Measurements from ENCODE around the gene TCEA3. TPM values are rescaled to one million over a fixed set of nuclear protein-coding genes. Genes with fewer than 3 reads are reported as not detected.
"Not testable (repeated sequence)": the region's sequence is repeated elsewhere in the genome, so short reads cannot be mapped to it uniquely, and the experiment has no call there.

Gene TCEA3
- total RNA-seq, 1 experiment from 2014 or later: 2.1 TPM

DNA sequence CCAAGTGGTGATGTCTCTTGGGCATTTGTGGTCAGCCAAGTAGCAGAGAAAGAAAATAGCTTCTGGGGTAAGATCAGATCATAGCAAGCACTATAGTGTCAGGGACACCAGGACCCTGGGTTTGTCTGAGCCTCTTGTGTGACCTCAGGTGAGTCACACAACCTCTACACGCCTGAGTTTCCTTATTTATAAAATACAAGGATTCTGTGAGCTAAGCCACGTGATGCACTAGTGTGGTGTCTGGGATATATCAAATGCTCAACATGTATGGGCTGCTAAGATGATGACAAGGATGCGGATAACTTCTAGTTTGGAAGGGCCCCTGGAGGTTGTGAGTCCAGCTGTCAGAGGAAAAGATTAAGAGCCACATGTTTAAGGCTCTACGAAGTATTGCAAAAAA lies 30.4 kb downstream of the TCEA3 start:
- no peak for DNase-seq (ENCODE audit: low spot score)

DNA sequence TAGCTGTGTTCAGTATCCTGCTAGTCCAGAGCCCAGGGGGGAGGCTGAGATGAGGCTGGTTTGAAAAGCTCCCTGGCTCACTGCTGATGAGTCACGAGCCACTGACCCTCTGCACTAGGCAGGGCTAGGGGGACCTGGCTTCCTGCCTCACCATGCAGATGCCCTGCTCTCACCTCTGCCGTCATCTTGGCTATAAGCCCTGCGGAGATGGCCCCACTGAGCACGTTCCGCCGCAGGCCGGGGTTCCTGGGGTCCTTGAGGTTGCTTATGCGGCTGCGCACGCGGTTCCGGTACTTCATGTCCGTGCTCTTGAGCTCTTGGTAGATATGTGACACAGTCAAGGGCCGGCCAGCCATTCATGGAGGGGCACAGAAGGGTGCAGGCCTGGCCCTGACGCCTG lies 30.8 kb downstream of the TCEA3 start:
- DNase-seq (ENCODE audit: low spot score): no peak

DNA sequence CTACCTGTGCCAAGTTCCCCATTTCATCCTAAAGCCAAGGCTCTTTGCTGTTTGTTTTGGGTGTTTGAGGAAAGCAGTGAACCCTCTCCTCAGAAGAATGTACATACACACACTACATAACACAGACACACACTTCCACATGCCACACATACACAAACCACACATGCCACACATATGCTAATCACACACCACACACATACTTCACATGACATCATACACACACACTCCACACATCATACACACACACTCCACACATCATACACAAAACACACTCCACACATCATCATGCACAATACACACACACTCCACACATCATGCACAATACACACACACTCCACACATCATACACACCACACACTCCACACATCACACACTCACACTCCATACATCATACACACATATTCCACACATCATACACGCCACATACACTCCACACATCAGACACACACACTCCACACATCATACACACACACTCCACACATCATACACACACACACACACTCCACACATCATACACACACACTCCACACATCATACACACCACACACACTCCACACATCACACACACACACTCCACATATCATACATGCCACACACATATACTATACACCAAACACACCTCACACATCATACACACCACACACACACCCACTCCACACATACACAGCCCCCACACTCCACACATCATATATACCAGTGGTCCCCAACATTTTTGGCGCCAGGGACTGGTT lies 32.3 kb downstream of the TCEA3 start:
- DNase-seq (ENCODE audit: low spot score): no peak

DNA sequence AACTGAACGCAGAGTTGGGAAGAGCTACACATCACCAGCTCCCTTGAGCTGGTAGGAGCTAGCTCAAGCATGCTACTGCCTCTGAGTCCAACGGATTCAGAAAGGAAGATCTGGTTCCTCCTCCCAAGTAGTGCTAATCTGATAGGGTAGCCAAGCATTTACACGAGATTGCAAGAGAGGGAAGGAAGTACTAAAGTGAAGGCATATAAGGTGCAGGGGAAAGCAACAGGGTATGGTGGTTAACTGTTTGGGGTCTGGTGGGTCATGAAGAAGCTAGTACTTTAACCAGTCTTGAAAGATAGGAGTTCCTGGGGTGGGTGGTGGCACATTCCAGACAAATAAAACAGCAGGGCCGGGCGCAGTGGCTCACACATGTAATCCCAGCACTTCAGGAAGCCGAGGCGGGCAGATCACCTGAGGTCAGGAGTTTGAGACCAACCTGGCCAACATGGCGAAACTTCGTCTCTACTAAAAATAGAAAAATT lies 34.7 kb downstream of the TCEA3 start:
- no peak for DNase-seq (ENCODE audit: low spot score)

DNA sequence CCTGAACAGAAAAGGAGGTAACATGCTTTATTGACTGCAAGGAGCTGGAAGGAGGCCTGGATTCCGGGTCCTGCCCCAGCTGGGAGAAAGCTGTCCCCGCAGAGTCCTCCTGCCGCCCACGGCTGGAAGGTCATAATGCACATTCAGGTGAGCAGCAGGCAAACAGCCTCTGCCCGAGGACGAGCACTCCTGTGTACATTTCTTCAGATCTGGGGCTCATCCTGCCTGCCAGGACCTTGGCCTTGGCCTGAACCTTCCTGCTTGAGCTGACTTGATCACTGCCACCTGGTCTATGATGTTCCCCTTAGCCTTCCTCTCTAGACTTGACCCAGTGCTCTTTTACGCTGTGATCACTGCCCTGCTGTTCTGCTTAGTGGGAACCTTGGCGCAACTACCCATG lies 37.1 kb downstream of the TCEA3 start:
- DNase-seq (ENCODE audit: low spot score): no peak

DNA sequence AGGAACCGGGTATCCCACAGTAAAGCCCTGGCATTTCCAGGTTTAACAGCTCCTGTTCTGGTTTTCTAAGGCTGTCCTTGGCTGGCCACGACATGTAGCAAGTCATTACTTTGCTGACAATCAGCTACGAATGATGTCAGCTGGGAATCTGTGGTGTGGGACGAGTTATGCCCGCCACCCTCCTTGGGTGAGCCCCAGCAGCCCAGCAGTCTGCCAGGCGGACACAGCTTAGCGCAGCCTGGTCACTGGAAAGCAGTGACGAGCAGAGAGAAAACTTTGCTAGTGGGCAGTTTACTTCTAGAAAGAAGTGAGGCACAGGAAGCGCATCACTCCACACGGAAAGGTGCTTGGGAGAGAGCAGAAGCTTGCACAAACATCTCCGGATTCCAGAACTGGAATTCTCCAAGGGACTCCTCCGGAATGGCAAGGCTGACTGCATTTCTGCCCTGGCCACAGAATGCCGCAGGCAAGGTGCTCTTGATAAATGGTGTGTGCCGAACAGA lies 39.4 kb downstream of the TCEA3 start:
- no peak for DNase-seq (ENCODE audit: low spot score)

DNA sequence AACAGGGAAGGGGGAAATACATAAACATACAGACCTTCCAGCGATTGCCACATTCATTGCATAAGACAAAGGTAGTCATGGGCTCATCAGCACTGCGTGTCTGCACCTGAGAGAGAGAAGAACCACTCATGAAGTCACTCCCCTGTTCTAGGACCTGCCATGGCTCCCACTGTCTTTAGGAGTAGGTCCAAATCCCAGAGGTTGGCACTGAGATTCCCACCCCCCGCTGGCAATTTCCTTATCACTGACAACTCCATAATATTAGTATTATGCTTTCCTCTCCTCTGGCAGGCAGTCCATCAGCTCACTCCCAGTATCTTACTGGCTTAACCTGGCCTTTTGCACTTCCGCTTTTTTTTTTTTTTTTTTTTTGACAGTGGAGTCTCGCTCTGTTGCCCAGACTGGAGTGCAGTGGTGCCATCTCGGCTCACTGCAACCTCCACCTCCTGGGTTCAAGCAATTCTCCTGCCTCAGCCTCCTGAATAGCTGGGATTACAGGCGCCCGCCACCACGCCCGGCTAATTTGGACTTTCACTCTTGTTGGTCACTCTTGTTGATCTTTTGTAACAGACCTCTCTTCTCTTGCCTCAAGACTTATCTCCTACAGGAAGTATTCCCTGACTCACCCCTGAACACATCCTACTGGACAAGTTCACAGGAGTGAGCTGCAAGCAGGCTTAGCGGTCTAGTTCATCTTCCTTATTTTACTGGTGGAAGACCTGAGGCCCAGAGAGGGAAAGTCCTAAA lies 40.1 kb downstream of the TCEA3 start:
- peak; percentile 12 for DNase-seq (ENCODE audit: low spot score)

DNA sequence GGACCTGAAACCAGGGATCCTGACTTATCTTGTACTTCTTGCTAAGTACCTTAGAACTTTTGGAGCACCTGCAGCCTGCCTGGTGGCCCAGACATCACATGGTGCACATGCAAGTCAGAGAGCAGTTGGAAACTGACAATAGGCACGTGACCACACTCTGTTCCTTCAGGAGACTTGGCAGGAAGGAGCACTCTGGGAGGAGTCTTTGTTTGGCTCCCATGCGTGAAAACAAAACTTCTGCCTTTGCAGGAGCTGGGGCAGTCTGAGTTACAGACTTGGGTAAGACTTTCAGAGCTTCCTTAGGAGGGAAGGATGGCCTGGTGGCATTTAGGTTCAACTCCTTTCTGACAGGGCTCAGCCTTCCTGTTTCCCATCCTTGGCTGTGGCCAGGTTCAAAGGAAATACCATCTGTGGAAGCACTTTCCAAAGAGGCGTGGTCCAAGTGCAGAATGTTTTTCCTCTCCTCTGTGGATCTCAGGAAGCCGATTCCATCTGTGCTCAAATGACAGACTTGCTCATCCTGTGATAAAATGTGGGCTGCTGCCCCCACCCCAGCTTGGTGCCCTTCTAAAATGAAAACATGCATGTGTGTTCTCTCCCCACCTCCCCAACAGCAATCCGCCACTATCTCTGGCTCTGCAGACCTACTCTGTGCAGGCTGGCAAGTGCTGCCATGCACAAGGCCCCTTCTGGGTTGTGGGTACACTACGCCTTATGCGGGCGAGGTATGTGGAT lies 40.8 kb downstream of the TCEA3 start:
- DNase-seq (ENCODE audit: low spot score): no peak

DNA sequence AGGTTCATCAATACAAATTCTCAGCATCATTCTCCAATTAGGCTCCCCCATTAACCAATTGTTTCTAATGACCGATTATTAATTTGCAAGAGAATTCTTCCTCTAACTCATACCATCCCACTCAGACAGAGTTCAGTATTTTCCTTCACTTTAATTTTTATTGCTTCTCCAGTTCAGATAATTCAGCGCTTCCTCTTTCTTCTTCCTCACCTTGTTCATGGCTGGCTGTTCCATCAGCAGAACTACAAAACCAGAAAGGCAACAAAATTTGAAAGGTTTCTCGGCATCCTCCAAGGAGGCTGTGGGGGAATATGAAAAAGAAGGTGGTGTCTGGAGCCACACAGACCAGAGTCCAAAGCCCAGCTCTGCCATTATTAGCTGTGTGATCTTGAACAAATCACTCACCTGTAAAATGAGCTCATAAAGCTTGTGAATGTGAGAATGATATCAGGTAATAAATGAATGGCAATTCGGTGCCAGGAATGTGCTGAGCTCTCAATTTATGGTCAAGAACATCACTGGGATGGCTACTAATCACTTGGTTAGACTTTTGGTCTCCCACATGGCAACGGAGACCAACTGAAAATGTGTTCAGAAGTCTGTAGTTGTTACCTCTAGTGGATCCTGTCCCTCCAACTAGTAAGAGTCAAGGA lies 43.2 kb downstream of the TCEA3 start:
- DNase-seq (ENCODE audit: low spot score): no peak

DNA sequence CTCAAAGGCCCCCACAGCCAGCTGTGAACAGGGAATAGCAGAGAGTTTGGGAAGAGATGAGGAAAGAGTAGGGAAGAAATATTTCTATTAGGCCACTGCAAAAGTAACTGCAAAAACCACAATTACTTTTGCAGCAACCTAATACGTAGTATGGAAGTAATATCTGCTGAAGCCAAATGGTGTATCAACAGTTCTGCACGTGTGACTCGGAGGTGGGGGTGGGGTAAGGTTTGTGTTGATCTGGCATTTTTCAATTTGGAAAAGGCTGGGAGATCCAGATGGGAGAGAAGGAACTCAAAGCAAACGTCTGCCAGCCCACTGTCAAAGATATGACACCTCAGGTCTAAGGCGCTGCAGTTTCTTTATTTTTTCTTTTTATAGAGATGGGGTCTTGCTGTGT lies 43.8 kb downstream of the TCEA3 start:
- DNase-seq (ENCODE audit: low spot score): no peak

DNA sequence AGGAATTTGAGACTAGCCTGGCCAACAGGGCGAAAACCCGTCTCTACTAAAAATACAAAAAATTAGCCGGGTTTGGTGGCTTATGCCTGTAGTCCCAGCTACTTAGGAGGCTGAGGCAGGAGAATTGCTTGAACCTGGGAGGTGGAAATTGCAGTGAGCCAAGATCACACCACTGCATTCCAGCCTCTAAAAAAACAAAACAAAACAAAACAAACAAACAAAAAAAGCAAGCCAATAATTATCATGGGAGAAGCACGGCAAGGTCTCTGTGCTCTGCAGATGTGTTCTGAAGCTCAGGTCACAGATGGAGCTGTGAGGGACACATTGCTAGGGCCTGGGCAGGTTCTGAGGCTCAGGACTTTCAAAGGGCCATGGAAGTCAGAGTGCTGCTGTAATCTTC lies 44.3 kb downstream of the TCEA3 start:
- DNase-seq (ENCODE audit: low spot score): not testable (repeated sequence)

DNA sequence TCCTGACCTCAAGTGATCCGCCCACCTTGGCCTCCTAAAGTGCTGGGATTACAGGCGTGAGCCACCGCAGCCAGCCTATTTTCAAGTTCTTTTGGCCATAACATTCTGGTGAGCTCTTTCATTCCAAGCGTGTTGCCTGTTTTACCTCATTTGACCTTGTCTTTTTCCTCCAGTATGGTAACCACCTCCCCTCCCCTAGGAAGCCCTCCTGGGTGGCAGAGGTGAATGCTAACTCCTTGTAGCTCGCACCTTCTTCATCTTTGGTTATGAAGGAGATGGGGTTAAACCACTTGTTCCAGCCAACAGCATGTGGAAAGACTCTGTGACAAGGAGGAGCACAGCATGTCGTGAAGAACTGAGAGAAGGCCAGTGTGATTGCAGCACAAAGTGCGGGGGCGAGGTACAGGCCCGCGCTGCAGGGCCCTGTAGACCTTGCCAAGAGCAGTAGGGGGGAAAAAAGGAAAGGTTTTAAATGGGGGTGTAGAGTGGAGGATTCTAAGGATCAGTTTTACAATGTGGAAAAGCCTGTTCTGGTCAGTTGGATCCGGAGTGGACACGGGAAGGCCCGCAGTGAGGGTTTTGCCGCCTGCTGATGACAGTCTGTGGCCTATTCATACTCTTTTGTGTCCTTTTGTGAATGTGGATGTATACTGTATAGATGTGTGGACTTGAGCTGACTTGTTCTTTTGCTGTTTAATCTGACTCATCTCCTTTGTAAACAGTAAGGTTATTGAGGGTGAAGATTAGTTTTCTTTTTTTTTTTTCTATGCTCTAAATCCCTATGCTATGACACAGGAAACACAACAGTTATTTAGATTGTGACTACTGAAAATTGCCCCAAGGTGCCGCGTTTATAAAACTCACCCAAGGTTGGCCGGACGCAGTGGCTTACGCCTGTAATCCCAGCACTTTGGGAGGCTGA lies 47.4 kb downstream of the TCEA3 start:
- DNase-seq (ENCODE audit: low spot score): peak; percentile 73

DNA sequence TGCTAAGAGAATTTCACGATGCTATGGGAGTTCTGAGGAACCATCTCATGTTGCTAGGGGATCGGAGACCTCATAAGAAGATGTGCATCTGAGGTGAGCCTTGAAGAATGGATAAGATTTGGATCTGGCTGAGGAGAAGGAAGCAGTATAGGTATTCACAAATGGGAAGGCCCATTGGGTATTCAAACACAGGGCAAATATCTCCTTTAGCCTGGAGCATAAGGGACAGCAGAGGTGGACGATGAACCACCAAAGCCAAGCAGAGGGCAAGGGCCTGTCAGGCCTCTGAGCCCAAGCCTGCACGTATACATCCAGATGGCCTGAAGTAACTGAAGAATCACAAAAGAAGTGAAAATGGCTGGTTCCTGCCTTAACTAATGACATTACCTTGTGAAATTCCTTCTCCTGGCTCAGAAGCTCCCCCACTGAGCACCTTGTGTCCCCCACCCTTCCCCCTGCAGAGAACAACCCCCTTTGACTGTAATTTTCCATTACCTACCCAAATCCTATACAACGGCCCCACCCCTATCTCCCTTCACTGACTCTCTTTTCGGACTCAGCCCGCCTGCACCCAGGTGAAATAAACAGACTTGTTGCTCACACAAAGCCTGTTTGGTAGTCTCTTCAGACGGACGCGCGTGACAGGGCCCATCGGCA lies 50.3 kb downstream of the TCEA3 start:
- not testable (repeated sequence) for DNase-seq (ENCODE audit: low spot score)

DNA sequence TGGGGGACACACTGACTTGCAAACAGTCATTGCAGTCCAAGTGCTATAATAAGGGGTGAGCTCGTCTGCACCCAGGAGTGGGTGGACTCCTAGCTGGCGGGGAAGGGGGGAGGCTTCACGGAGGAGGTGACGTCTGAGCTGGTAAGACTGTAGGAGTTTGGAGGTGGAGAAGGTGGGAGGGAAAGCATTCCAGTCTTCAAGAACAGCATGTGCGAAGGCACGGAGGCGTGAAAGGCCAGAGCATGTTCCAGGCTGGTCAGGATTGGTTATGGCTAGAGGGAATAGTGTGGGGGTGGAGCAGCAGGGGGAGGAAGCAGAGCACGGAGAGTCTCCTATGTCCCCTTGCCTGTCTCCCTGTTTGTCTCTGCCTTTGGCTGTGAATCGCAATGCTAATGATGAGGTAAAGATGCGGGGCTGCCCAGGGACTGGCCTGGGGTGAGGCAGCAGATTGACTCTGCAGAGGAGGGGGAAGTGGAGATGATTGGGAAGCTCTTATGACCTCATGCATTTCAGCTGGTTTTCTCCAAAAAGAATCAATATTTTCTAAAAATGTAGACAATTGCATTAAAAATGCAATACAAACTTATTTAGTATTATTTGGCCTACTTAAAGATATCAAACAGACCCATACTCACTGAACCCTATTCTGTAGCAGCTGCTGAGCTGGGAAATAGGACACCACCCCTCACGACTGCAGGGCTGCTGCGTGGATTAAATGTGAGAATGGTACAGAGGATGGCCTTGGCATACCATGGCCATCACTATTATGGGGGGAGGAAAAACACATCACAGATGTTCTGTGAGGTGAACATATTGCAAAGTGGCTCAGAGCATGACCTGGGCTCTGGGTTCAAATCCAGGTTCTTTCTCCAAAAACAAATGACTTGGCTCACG lies 52.3 kb downstream of the TCEA3 start:
- no peak for DNase-seq (ENCODE audit: low spot score)

DNA sequence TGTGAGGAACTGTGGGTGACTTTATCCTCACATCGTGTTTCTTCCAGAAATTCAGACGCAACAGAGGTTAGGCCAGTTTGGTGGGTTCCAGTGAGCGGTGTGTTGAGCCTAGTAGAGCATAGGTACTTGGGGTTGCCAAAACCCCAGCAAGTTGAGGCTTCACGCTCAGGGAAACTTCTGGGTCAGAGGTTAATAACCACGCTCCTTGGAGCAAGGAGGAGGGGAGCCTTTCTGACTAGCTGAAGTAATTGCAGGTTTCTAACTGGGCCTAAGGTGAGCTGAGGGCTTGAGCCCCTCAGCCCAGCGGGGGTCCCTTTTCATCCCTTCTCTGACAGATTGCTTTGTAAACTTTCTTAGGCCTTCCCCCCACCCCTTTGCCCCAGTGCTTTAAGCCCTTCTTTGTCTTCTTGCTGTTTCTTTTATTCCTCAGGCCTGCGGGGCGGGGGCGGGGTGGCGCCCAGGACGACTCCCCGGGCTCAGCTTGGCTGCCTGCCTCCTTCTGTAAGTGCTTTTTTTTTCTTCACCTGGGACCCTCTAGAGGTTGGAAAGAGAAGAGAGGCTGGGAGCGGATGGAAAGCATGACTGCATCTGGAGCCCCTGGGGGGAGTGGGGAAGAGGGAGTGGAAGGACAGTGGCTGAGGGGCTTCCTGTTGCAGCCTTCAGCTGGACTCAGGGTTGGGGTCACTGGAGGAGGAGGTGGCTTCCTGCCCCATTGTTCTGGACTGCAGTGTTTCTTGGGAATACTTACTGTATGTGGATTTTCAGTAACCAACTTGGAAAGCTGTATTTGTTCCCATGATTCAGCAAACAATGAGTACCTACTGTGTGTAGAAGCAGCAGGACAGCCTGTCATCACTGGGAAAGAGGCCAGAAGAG lies 53.6 kb downstream of the TCEA3 start:
- peak; percentile 78 for DNase-seq (ENCODE audit: low spot score)

DNA sequence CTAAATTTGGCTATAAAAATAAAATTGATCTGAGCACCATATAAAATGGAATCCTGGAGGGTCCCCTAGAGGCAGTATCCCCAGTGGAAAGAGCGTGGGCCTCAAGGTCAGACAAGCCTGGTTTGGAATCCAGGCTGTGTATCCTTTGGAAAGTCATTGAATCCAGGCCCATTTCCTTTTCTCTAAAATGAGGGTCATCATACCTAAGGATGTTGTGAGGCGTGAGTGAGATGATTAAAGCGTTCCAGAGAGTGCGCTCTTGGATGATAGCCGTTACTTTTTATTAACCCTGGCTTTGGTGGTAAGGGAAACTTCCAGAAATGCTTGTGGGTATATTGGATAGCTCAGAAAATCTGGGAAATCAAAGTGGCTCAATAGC lies 54.2 kb downstream of the TCEA3 start:
- DNase-seq (ENCODE audit: low spot score): no peak

DNA sequence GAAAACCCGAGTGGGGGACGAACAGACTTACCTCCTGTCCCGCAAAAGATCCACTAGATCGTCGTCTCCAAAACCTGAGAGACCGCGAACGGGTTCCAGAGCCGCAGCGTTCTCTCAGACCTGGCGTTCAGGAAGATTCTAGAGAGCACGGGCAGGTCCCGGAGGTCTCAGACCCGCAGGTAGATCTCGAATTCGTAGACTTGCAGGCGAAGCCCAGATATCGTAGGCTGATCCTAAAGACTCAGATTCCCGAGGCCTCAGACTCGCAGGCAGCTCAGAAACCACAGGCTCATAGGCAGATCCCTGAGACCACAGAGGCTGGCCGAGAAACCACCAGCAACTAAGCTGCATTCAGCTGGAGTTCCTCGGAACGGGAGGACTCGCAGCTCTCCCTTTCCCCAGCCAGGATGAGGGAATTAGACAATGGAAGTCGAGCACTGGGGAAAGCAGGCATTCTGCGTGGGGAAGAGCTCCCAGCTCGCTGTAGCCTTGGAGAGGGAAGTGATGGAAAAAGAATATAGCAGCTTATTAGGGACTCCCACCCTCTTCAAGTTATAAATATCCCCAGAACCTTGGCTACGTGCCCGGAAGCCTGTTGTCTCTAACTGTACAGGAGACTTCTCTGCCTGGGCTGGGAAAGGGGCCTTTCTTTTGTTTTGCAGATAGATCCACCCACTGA lies 55.1 kb downstream of the TCEA3 start, which contains the start of gene ZNF436:
Gene ZNF436 (minus strand): TSS at position 502 of the 679 bp plus-strand sequence. CDS start 1,831 bp downstream, outside the sequence.
- peak; percentile 83 for DNase-seq (ENCODE audit: low spot score)

Data from HT-29 (cell line).